GM15510 (cell line): ENCODE data around the gene LIN7B.

Experiments used
- POLR2A ChIP-seq: IDR thresholded peaks from 3 replicates; pipeline ENCODE4 v1.6.1; 2011; ENCODE audit warnings: borderline replicate concordance; ENCODE audit not compliant: insufficient read length; ENCODE audit errors: extremely low read depth

The LIN7B gene

GRCh38 chr19:49161987-49162386, 47.8 kb downstream of the LIN7B start:
- TF ChIP-seq POLR2A: no peak

- no peak for TF ChIP-seq POLR2A
These were observed 51.1 kb downstream of the LIN7B start for GRCh38 chr19:49165111-49165750.

- no peak for TF ChIP-seq POLR2A
These were observed 51.7 kb downstream of the LIN7B start for GRCh38 chr19:49165865-49166301.

- TF ChIP-seq POLR2A: no peak
These were observed 53.8 kb downstream of the LIN7B start for GRCh38 chr19:49167857-49168409.
